Stomach (tissue), 19 donors: ENCODE data around the gene ZNF460. TPM values are rescaled to one million over a fixed set of nuclear protein-coding genes. Genes with fewer than 3 reads are reported as not detected.

Source experiments
- DNase-seq, 2 donors: peaks; one replicate each; pipeline versions ENCODE4 v3.0.0 to v3.0.0-alpha.2; 2013 to 2019
- H3K27ac ChIP-seq, 5 donors: fragments of 200-600 bp in 4 of 5; sonication (generic) in 4 of 5; one replicate each; pipeline ENCODE4 v1.5.1; 2013 to 2019; ENCODE audit warnings: mild to moderate bottlenecking in 1 of 5, moderate library complexity in 1 of 5
- H3K27me3 ChIP-seq, 3 donors: fragments of 200-600 bp; sonication (generic); one replicate each; pipeline ENCODE4 v1.5.1; 2017 to 2019; ENCODE audit warnings: mixed run types in 1 of 3
- H3K36me3 ChIP-seq, 4 donors: fragments of 200-600 bp; sonication (generic); 1 replicate in 3 of 4; 2 replicates in 1 of 4; pipeline ENCODE4 v1.5.1; 2016 to 2019
- H3K4me1 ChIP-seq, 4 donors: fragments of 200-600 bp; sonication (generic); one replicate each; pipeline ENCODE4 v1.5.1; 2016 to 2019
- H3K4me3 ChIP-seq, 4 donors: fragments of 200-600 bp; sonication (generic) in 3 of 4; one replicate each; pipeline ENCODE4 v1.5.1; 2016 to 2019; ENCODE audit warnings: mild to moderate bottlenecking in 1 of 4
- H3K9me3 ChIP-seq, 4 donors: fragments of 200-600 bp; sonication (generic); one replicate each; pipeline ENCODE4 v1.5.1; 2016 to 2019
- CTCF ChIP-seq, 7 experiments: fragments of 450-650 bp in 4 of 7; fragments of 200-600 bp in 3 of 7; sonication (generic) in 3 of 7; IDR thresholded peaks; one replicate each; pipeline ENCODE4 v1.5.1; 2016 to 2019; ENCODE audit warnings: antibody characterized with exemption in 7 of 7, control low read depth in 2 of 7, mild to moderate bottlenecking in 1 of 7
- EP300 ChIP-seq: sonication (generic); formaldehyde crosslinking; IDR thresholded peaks from one replicate; pipeline ENCODE4 v1.6.1; 2017; ENCODE audit warnings: antibody characterized with exemption
- POLR2A ChIP-seq, 4 donors: fragments of 450-650 bp; IDR thresholded peaks; one replicate each; pipeline ENCODE4 v1.6.1; 2016; ENCODE audit warnings: antibody characterized with exemption in 4 of 4, control low read depth in 2 of 4, mild to moderate bottlenecking in 1 of 4, moderate library complexity in 1 of 4
- POLR2AphosphoS5 ChIP-seq, 3 donors: sonication (generic); formaldehyde crosslinking; IDR thresholded peaks; one replicate each; pipeline ENCODE4 v1.6.1; 2016; ENCODE audit warnings: antibody characterized with exemption in 3 of 3
- WGBS, 5 donors: extraction: QIAGEN DNeasy Blood & Tissue Kit in 3 of 5; methylation state at CpG; one replicate each; pipeline versions ENCODE4 v1.1.5 to v1.1.7; 2013 to 2018; 5-methylcytosine and 5-hydroxymethylcytosine counted together
- intact Hi-C: fragments of 100-400 bp; cut with DNase I; formaldehyde crosslinking; loops from one replicate; pipeline ENCODE4 v1.15.1; 2023; ENCODE audit warnings: low total_unique reads
- long read RNA-seq, 10 donors: transcript quantifications; one replicate each; lab custom pipeline, GENCODE V29; 2026
- polyA plus RNA-seq, 3 donors: library from polyadenylated mRNA; stranded (reverse); fragments of 200-250 nt; gene quantifications; one replicate each; pipeline ENCODE4 v1.2.3, GENCODE V29; 2013
- total RNA-seq, 5 donors: library from RNA; depleted of rRNA; stranded (reverse); fragments of >200 nt; gene quantifications; one replicate each; pipeline versions ENCODE4 v1.1.0 to v1.2.3, GENCODE V29; 2014 to 2016
- donor health status: healthy with polysubstance abuse.
- donor health status: Bipolar disorder and iron deficiency.
- donor health status: healthy.

ZNF460 gene
- 100 to 1,000 TPM in 1 of 5 donors, 10 to 100 TPM in 4; 46.5 to 140 (median 56.7) TPM for total RNA-seq
- under 1 TPM; 0.25 to 0.75 (median 0.31) TPM for polyA plus RNA-seq
- long read RNA-seq, donor 1 = 0 reads
- long read RNA-seq, donor 2 = 0 reads
- long read RNA-seq, donor 3, partial matches to known transcripts = 0 of 1 reads
- long read RNA-seq, donor 3, other reads (novel, unspliced or antisense) = 0 of 1 reads
- long read RNA-seq, donor 4 = 0 reads
- long read RNA-seq, donor 5 = 0 reads
- long read RNA-seq, donor 6, partial matches to known transcripts = 0 of 3 reads
- long read RNA-seq, donor 6, other reads (novel, unspliced or antisense) = 0 of 3 reads
- long read RNA-seq, donor 7 = 0 reads
- long read RNA-seq, donor 8 = 0 reads
- long read RNA-seq, donor 9 = 0 reads
- long read RNA-seq, donor 10, partial matches to known transcripts = 0 of 1 reads
- long read RNA-seq, donor 10, other reads (novel, unspliced or antisense) = 0 of 1 reads

DNA sequence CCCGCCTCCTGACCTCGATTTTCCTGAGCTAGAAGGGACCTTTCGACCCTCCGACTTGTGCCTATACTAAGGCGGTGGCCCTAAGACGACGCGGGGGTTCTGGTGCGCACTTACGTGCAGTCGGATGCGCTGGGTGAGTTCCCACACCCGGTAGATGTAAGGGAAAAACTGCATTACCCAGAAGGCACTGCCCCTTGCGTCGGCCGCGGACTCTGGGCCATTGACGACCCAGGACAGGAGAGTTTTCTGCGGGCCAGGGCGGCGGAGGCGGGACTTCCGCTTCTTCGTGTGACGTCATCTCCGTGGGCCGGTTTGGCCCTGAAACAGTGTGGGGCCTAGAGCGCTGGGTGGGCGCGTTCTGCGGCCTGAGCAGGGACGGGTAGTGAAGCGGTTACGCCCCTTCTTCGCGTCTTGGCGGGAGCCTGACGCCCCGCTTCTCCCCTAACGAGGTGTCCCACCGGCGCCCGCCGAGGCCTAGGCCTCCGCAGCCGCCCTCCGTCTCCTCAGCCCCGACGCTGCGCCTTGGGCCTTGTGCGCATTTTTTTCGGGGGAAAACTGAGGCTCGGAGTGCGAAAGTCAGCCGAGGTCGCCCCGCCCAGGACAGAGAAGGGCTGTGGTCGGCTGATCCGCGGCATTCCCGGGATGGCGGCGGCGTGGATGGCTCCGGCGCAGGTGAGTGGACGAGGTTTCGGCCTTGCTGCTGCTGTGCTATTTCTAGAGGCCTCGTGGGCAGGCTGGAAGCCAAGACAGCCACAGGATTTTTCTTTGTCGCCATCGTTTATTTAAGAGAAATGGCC, at the start of gene ZNF460:
ZNF460 (plus strand) TSS at position 321 of the 797 bp plus-strand sequence; CDS start at position 643, 322 bp downstream.
- H3K27me3 ChIP-seq = no peaks in the 10 kb centered on the region
- H3K4me3 ChIP-seq = peak within 1 kb of the TSS; percentile 76 to 99 (median 96)
- H3K9me3 ChIP-seq = no peaks in the 10 kb centered on the region
- DNase-seq = peak; percentile 96 to 99
- H3K36me3 ChIP-seq = peaks cover 18 to 41% (median 37%) of the 10 kb centered on the region in 4 donors
- H3K4me1 ChIP-seq = peaks cover 16 to 47% (median 35%) of the 10 kb centered on the region in 4 donors
- peak within 1 kb of the TSS; percentile 95 to 100 (median 98) for H3K27ac ChIP-seq
- WGBS, 5 donors = 0% methylated on average over 45 to 71 of the region's 71 CpGs
- intact Hi-C loops = no loop called here
- peak in 1 of 4 donors; percentile 3 for TF ChIP-seq POLR2A (IDR thresholded peaks at IDR 0.05)
- TF ChIP-seq CTCF (IDR thresholded peaks at IDR 0.05) = peak in 1 of 7 experiments; percentile 2
- peak; percentile 82 to 95 (median 84) for TF ChIP-seq POLR2AphosphoS5 (IDR thresholded peaks at IDR 0.05)
- no peak for TF ChIP-seq EP300

DNA sequence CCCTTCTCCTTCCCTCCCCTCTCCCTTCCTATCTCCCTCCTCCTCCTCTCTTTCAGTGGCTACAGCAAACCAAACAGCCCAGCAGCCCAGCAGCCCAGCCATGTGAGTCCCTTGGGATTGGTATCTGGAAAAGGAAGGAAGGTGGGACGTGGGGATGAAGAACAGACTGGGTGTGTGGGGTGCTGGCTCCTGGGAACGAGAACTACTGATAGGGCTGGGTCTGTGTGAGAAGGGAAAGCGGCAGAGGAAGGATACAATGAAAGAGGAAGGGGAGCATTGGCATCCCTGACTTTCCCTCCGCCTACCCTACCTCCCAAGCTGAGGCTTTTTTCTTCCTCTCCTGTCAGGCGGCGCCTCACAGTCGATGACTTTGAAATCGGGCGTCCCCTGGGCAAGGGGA, 48.6 kb upstream of the ZNF460 start:
- Histone ChIP-seq H3K36me3 (no peaks in the 10 kb centered on the region), H3K9me3 (peaks cover 0 to 13% (median 0%) of the 10 kb centered on the region in 4 donors), H3K4me3 (no peak overlapping the region), H3K27ac (no peak overlapping the region), H3K27me3 (no peaks in the 10 kb centered on the region), H3K4me1 (no peaks in the 10 kb centered on the region)
- no peak for DNase-seq
- TF ChIP-seq POLR2AphosphoS5 (IDR thresholded peaks at IDR 0.05) (no peak), CTCF (IDR thresholded peaks at IDR 0.05) (no peak), POLR2A (IDR thresholded peaks at IDR 0.05) (no peak), EP300 (no peak)
- WGBS, 5 donors = 66 to 77% (median 70%) methylated on average over 9 of the region's 9 CpGs
- intact Hi-C loops = no loop called here

GRCh38 chr19:57233207-57233606, 47.1 kb upstream of the ZNF460 start:
- TF ChIP-seq EP300 (no peak), CTCF (IDR thresholded peaks at IDR 0.05) (no peak), POLR2AphosphoS5 (IDR thresholded peaks at IDR 0.05) (no peak), POLR2A (IDR thresholded peaks at IDR 0.05) (no peak)
- intact Hi-C loops = no loop called here
- Histone ChIP-seq H3K36me3 (no peaks in the 10 kb centered on the region), H3K4me1 (no peaks in the 10 kb centered on the region), H3K9me3 (peaks cover 0 to 13% (median 0%) of the 10 kb centered on the region in 4 donors), H3K4me3 (no peak overlapping the region), H3K27ac (no peak overlapping the region), H3K27me3 (no peaks in the 10 kb centered on the region)
- WGBS, 5 donors = 76 to 94% (median 80%) methylated on average over 1 of the region's 1 CpG
- DNase-seq = no peak

- intact Hi-C loops = no loop called here
- 17 to 71% (median 22%) methylated on average over 1 to 12 of the region's 12 CpGs for WGBS, 5 donors
Measured at GRCh38 chr19:57239982-57240310, 40.3 kb upstream of the ZNF460 start.

More at GRCh38 chr19:57239982-57240310, 40.3 kb upstream of the ZNF460 start:
- H3K27ac ChIP-seq = peak overlapping the region; percentile 83 to 95 (median 93)
- H3K9me3 ChIP-seq = no peaks in the 10 kb centered on the region
- H3K4me3 ChIP-seq = peak overlapping the region; percentile 89 to 99 (median 90)
- H3K27me3 ChIP-seq = no peaks in the 10 kb centered on the region
- no peak for DNase-seq
- H3K4me1 ChIP-seq = peaks cover 13 to 28% (median 27%) of the 10 kb centered on the region in 4 donors
- TF ChIP-seq CTCF (IDR thresholded peaks at IDR 0.05) (no peak), POLR2A (IDR thresholded peaks at IDR 0.05) (no peak), POLR2AphosphoS5 (IDR thresholded peaks at IDR 0.05) (no peak), EP300 (no peak)
- H3K36me3 ChIP-seq = peaks cover 5 to 26% (median 20%) of the 10 kb centered on the region in 4 donors
